ENCODE data around the gene SSB.

DNA sequence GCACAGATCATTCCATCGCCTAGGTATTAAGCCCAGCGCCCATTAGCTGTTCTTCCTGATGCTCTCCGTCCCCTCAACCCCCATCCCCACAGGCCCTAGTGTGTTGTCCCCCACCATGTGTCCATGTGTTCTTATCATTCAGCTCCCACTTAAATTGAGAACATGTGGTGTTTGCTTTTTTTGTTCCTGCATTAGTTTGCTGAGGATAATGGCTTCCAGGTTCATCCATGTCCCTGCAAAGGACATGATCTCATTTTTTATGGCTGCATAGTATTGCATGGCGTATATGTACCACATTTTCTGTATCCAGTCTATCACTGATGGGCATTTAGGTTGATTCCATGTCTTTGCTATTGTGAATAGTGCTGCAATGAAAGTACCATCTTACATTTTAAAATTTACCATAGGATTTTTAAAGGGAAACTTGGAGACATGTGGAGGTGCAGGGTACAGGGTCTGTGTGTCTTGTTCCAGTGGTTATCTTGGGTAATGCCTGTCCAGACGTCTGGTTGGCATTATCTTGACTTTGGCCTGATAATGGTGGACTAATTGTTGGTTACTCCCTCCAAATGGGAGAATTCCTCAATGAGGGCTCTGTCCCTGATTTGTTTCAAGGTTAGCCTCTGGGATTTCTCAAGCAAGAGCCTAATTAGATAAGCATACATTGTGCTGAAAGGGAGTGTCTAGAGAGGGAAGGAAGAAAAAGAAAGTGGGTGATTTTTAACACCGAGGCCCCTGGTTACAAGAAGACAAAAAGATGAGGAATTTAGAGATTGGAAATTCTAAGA lies 43.4 kb upstream of the SSB start:
- no peak for TF ChIP-seq CTCF (IDR thresholded peaks at IDR 0.05)
- TF ChIP-seq EZH2 (IDR thresholded peaks at IDR 0.05), result no peak
